Activated CD4-positive, alpha-beta T cell treated with anti-CD3 and anti-CD28 coated beads for 48 hours (primary cell): ENCODE results near the gene BOLA1.
"Not testable (repeated sequence)": the region's sequence is repeated elsewhere in the genome, so short reads cannot be mapped to it uniquely, and the experiment has no call there.

Experiments
- DNase-seq: peaks from one replicate; pipeline ENCODE4 v3.0.0-alpha.2; 2020

BOLA1 gene

DNA sequence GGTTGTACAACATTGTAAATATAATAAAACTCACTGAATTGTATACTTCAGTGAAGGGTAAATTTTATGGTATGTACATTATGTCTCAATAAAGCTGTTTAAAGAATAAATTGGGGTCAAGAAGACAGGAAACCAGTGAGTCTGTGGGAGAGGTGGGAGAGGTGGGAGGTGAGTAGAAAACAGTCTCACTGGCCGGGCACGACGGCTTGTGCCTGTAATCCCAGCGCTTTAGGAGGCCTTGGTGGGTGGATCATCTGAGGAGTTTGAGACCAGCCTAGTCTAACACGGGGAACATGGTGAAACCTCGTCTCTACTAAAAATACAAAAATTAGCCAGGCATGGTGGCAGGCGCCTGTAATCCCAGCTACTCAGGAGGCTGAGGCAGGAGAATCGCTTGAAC lies 33.1 kb downstream of the BOLA1 start:
- DNase-seq, result no peak

DNA sequence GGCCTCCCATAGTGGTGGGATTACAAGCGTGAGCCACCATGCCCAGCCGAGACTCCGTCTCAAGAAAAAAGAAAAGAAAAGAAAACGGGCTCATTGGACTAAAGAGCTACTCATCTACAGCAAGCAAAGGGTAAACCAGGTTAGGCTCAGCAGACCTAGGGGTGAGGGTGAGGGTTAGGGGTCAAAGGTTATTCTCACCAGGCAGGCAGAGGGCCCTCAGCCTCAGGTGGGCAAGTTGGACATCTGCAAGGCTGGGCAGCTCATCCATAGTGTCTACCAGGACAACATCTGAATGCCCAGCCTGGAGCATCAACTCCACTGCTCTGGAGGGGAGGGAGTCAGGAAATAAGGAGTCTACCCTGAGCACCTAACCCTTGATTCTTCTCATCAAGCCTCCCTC lies 33.8 kb downstream of the BOLA1 start:
- DNase-seq, result no peak

DNA sequence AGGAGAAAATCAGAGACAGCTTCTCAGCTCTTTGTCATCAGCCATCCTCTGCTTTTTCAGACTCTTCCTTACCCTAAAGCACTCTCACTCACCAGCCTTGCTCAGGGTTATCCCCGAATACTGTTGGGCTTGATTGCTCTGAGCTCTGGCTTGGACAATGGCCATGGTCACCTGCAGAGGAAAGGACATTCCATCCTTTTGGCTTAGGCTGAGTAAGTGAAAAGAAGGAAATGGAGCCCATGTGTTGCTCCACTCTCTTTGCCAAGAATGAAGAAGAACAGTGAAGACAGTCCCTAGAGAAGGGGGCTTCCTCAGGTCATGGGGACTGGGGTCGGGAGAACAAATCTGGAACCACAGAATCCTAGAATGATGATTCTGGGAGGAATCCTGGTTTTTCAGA lies 35.0 kb downstream of the BOLA1 start:
- DNase-seq, result no peak

DNA sequence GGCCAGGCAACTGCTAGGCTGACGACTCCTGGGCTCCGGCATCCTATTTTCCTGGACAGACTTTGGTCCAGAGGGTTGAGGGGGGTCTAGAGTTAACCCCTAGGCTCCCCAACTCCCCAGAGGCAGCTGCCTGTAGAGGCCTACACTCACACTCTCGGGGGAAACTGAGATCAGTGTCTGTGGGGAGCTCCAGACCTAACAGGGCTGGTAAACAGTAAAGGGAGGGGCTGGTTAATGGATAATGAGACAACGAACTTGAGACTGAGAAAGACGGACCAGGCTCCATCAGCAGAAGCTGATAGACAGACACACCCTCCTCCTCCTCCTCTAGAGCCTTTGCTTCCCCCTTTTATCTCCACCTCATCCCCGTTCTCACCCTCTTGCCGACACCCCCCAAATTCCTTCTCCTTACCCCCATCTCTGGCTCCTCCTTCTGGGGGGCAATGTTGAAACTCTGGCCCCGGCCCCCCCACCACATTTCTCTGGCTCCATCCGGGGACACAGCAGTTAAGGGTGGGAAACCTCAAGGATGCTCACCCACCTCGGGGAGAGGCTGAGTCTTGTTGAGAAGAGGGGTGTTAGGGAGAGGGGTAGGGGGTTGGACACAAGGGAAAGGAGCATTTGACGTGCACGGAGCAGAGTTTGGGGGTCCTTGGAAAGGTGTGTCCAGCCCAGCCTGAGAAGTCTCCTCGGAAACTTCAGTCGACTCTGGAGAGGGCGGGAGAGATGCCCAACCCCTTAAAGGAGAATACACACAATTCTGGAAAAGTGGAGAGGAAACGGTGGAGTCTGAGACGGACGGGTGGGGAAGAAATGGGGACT lies 37.0 kb downstream of the BOLA1 start, which contains the start of gene MTMR11:
Gene MTMR11 (minus strand): TSS at position 710 of the 822 bp plus-strand sequence. CDS start 232 bp downstream, at position 478.
- DNase-seq, result no peak

DNA sequence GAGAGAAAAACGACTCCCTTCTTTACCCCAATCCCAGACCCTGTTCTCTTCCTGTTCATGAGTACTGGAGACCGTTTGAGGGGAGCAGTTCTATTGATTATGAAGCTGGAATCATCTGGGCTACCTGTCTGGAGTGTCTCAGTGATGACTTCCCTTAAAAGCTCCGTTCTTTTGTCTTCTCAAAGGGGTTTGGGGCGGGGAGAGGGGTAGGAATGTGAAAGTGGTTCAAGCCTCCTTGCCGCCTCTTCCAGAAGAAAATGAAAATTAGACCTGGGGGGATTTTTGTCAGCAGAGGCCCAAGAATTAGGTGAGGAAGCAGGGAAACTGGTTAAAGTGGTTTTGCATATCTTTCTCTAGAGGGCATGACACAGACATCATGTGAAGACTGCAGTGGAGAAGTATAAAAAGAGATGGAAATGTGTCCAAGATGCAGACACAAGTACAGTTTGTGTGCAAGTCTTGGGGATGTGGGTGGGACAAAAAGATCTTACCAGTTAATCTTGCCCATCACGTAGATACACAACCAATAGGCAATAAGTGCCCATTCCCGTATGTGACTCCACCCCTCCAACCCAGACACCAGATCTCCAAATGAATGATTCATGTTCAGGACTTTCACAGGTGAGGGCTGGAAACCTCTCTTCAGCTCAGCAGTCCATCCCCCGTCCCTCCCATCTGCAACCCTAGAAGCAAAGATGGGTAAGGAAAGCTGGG lies 37.8 kb downstream of the BOLA1 start:
- peak; percentile 17 for DNase-seq

DNA sequence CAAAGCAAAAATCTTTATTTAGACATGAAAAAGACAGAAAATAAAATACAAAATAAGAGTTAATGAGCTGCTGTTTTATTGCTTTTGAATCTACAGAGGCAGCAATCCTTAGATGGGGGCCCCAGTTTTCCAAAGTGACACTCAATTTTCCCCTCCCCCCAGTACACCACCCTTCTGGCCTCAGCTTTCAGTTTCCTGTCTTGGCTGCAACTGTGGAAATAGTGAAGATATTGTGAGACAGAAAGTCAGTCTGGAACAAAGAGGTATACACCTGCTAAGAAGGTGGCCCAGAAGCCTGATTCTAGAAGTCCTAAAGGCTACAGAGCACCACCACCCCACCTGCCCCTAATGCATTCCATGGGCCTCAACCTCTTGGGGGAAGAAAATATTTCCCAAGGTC lies 38.4 kb downstream of the BOLA1 start:
- DNase-seq, result peak; percentile 26

DNA sequence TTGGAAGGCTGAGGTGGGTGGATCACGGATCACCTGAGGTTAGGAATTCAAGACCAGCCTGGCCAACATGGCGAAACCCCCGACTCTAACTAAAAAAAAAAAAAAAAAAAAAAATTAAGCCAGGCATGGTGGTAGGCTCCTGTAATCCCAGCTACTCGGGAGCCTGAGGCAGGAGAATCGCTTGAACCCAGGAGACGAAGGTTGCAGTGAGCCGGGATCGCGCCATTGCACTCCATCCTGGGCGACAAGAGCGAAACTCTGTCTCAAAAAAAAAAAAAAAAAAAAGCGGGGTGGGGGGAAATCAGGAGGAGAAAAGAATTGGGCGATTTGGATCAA lies 39.3 kb downstream of the BOLA1 start:
- DNase-seq, result not testable (repeated sequence)

DNA sequence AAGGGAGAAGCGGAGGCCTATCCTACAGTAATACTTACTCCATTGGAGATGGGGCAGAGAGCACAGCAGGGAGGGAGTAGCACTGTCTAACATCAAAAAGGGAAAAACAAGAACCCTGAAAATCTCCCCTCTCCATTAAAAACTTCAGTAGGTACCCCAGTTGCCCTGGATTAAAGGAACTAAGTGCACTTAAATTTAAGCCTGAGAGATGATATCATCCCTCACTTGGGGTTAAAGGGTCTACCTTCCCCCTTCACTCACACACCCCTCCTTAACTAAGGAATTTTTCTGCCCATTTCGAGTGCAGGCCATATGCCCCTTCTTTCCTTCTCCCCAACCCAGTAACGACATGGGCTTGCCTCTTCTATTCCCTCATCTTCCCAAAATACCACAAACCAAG lies 41.1 kb downstream of the BOLA1 start:
- no peak for DNase-seq

DNA sequence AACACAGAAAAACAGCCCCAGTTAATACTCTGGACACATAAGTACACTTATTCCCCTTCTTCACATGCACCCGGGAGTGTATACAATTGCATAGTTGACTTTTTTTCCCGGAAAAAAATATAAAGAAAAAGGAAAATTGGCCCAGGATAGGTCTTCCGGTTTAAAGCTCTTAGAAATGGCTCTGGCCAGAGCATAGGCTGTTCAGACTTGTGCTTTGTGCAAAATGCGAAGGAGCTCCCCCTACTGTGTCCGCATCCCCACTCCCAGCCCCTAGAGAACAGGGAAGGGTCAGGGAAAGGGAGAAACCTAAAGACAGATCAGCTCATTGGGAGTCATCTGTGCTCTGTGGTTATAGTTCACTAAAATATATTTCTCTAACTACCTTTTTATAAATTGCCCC lies 42.8 kb downstream of the BOLA1 start:
- DNase-seq, result no peak

DNA sequence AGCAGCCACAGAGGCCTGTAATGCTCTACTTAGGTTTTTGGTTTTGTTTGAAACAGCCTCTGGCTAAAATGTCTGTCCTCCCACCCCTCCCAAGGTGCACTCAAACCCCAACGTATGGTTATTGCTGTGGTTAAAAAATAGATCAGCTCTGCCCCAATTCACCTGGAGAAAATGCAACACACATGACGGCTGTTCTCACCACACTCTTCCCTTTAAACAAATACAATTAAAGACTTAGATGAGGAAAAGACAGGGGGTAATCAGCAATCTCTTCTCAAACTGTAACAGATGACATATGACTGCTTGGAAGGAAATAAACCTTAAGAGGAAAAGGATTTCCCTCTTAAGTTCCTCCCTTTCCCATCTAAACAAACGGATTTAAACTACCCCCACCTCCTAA lies 43.5 kb downstream of the BOLA1 start:
- no peak for DNase-seq

DNA sequence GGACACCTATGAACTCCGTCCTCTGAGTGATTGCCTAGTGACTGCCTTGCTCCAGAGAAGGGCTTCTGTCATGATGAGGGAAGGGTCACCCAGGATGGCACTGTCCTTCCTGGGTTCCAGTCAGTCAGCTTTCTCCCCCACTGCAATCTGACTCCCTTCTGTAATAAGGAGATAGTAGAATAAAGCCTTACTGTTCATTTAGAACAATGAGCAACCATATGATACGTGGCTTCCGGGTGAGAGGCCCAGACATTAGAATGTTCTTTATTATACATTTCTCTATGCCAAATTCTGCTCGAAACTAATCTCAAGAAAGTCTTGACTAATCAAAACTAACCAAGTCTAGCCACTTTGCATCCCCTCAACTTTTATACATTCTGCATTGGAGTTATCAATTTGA lies 45.8 kb downstream of the BOLA1 start:
- DNase-seq, result no peak

DNA sequence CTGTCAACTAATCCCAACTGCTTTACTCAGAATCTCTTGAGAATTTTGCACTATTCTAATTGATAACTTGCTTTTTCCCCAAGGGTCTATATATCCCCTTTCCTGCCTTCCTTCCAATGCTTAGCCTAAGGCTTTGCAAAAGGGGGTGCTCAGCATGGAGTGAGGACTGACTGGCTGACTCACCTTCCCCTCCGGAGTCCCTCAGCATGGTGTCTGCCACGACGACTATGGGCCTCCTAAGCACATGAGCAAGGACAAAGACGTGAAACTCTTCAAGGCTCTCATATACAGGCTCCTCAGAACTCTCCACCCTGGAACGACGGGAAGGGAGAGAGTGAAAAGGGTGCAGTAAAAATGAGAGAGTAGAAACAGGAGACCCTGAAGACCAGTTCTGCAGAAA lies 50.5 kb downstream of the BOLA1 start:
- no peak for DNase-seq
